ENCODE results near the gene RASA3.

GRCh38 chr13:113945857-113946408, 186.5 kb downstream of the RASA3 start:
- TF ChIP-seq ZBTB40 (IDR thresholded peaks at IDR 0.05) = no peak
- TF ChIP-seq ZBTB40 (CRISPR knock-in tag; IDR thresholded peaks at IDR 0.05) = no peak
- no peak for TF ChIP-seq HBP1 (CRISPR knock-in tag; IDR thresholded peaks at IDR 0.05)
- TF ChIP-seq MAFK (IDR thresholded peaks at IDR 0.05; ENCODE audit: low read length) = no peak
- no peak for TF ChIP-seq CTCF (IDR thresholded peaks at IDR 0.05 in 2 of 3, conservative IDR thresholded peaks at IDR 0.05 in 1 of 3; ENCODE audit: insufficient read depth in 2 of 3, low read depth in 1 of 3, low read length in 3 of 3)
- no peak for TF ChIP-seq E2F1 (CRISPR knock-in tag; IDR thresholded peaks at IDR 0.05)
- no peak for TF ChIP-seq ZNF263 (CRISPR knock-in tag; IDR thresholded peaks at IDR 0.05; ENCODE audit: borderline replicate concordance)

Data from K562 (cell line).